Osteocyte (in vitro differentiated cells): Measurements from ENCODE around the gene TSTD2. TPM values are rescaled to one million over a fixed set of nuclear protein-coding genes. Genes with fewer than 3 reads are reported as not detected.

Experiments
- DNase-seq: peaks from one replicate; pipeline ENCODE4 v3.0.0; 2021; ENCODE audit warnings: mixed read lengths; ENCODE audit not compliant: unreplicated experiment; ENCODE audit errors: extremely low spot score
- H3K27ac Mint-ChIP-seq: one replicate; pipeline ENCODE4 v1.8.0; 2021; ENCODE audit warnings: mild to moderate bottlenecking, mixed read lengths; ENCODE audit not compliant: unreplicated experiment
- H3K27me3 Mint-ChIP-seq: one replicate; pipeline ENCODE4 v1.8.0; 2021; ENCODE audit warnings: mixed read lengths; ENCODE audit not compliant: unreplicated experiment
- H3K36me3 Mint-ChIP-seq: one replicate; pipeline ENCODE4 v1.8.0; 2021; ENCODE audit warnings: mixed read lengths; ENCODE audit not compliant: unreplicated experiment
- H3K4me1 Mint-ChIP-seq: one replicate; pipeline ENCODE4 v1.8.0; 2021; ENCODE audit warnings: mixed read lengths; ENCODE audit not compliant: unreplicated experiment
- H3K4me3 Mint-ChIP-seq: one replicate; pipeline ENCODE4 v1.8.0; 2021; ENCODE audit warnings: mild to moderate bottlenecking, moderate library complexity, mixed read lengths; ENCODE audit not compliant: unreplicated experiment
- H3K9me3 Mint-ChIP-seq: one replicate; pipeline ENCODE4 v1.8.0; 2021; ENCODE audit warnings: mixed read lengths; ENCODE audit not compliant: unreplicated experiment
- CTCF ChIP-seq: fragments of 200-600 bp; sonication (generic); IDR thresholded peaks from 2 replicates; pipeline ENCODE4 v1.5.0; 2021; ENCODE audit warnings: antibody characterized with exemption, mild to moderate bottlenecking, moderate library complexity
- total RNA-seq: library from RNA; stranded (reverse); gene quantifications from 2 replicates; pipeline ENCODE4 v1.2.1, GENCODE V29; 2021

TSTD2 gene
- total RNA-seq, 1 donor from 2014 or later: 23.3 TPM

- no peak overlapping the region for H3K27ac Mint-ChIP-seq
- H3K27me3 Mint-ChIP-seq: peaks cover 26% of the 10 kb centered on the region
- H3K9me3 Mint-ChIP-seq: no peaks in the 10 kb centered on the region
- no peaks in the 10 kb centered on the region for H3K4me1 Mint-ChIP-seq
- H3K4me3 Mint-ChIP-seq: no peak overlapping the region
- no peak for TF ChIP-seq CTCF
- DNase-seq: no peak
- H3K36me3 Mint-ChIP-seq: no peaks in the 10 kb centered on the region
These were observed 74.5 kb downstream of the TSTD2 start for GRCh38 chr9:97558701-97559101.

DNA sequence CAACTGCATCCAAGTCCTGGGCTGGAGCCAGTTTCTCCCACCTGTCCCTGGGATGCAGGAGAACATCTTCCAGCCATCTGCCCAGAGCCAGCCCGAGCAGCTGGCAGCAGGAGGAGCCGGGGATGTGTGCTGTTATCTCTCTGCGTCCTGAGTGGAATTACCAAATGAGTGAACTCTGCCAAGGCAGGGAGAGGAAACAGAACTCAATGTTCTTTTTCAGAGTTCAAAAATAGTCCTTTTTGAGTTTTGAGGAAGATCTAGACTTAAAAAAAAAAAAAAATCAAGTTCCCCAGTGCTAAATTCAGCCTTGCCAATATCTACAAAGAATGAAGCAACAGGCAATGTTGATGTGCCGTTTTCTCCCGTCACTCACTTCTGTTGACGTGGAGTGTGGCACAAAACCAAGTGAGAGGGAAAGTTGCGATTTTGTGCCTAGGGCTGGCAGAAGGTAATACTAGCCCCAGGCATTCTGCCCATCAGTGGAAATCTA is 75.5 kb downstream of the TSTD2 start:
- Mint-ChIP-seq H3K27ac (no peak overlapping the region), H3K36me3 (no peaks in the 10 kb centered on the region), H3K4me3 (no peak overlapping the region), H3K4me1 (no peaks in the 10 kb centered on the region), H3K9me3 (no peaks in the 10 kb centered on the region), H3K27me3 (peaks cover 24% of the 10 kb centered on the region)
- TF ChIP-seq CTCF: no peak
- no peak for DNase-seq

- TF ChIP-seq CTCF: no peak
- DNase-seq: no peak
- Mint-ChIP-seq H3K4me1 (no peaks in the 10 kb centered on the region), H3K4me3 (no peak overlapping the region), H3K9me3 (no peaks in the 10 kb centered on the region), H3K36me3 (no peaks in the 10 kb centered on the region), H3K27me3 (peaks cover 25% of the 10 kb centered on the region), H3K27ac (no peak overlapping the region)
These were observed 76.2 kb downstream of the TSTD2 start for GRCh38 chr9:97556721-97557605.

GRCh38 chr9:97556036-97556720 is 77.0 kb downstream of the TSTD2 start:
- Mint-ChIP-seq H3K27ac (no peak overlapping the region), H3K36me3 (no peaks in the 10 kb centered on the region), H3K4me3 (no peak overlapping the region), H3K4me1 (no peaks in the 10 kb centered on the region), H3K9me3 (no peaks in the 10 kb centered on the region), H3K27me3 (peaks cover 22% of the 10 kb centered on the region)
- TF ChIP-seq CTCF: no peak
- no peak for DNase-seq

DNA sequence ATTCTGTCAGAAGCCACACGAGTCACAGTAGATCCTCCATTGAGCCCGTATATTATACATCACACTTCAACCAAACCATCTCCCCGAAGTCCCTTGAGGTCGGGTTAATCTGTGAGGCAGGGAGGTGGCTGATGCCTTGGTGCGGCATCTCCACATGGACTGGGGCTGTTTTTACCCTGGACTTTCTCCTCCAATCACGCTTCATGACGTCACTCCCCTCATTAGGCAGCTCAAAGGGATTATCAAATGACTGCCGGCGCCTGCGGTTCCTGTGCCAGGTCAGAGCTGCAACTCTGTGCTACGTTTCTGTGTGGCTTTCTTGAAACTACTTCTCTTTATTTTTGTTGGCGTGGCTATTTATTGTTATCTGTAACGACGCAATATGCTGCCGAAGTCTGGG is 78.0 kb downstream of the TSTD2 start:
- H3K27me3 Mint-ChIP-seq: peaks cover 26% of the 10 kb centered on the region
- DNase-seq: no peak

More for the DNA sequence above, 78.0 kb downstream of the TSTD2 start:
- Mint-ChIP-seq H3K27ac (no peak overlapping the region), H3K4me3 (no peak overlapping the region), H3K9me3 (no peaks in the 10 kb centered on the region), H3K36me3 (no peaks in the 10 kb centered on the region), H3K4me1 (no peaks in the 10 kb centered on the region)
- TF ChIP-seq CTCF: no peak
